ENCODE measurements around the gene TMEM203. TPM values are rescaled to one million over a fixed set of nuclear protein-coding genes. Genes with fewer than 3 reads are reported as not detected.

Gene TMEM203
- total RNA-seq, 2 donors from 2014 or later = 36.2 to 40.0 TPM

Small RNA genes lying within 50 kb of the gene (microRNA-seq; reads per million reads assigned to microRNA genes)
- gene MIR3621 = 0 reads per million in 2 donors

Other genes with a start within 250 kb of the TMEM203 start
- gene PTGDS, start 228.1 kb downstream of the TMEM203 start, total RNA-seq = 10 to 100 TPM in 1 of 2 donors, 1 to 10 TPM in 1; 8.7 to 36.9 TPM
- gene LCNL1, start 222.7 kb downstream of the TMEM203 start, total RNA-seq = under 1 TPM in 1 of 2 donors, not detected in 1; 0.06 TPM
- 10 to 100 TPM; 33.3 to 41.2 TPM for gene PAXX, start 213.2 kb downstream of the TMEM203 start, total RNA-seq
- 1 to 10 TPM; 3.2 to 3.8 TPM for gene CLIC3, start 209.1 kb downstream of the TMEM203 start, total RNA-seq
- gene ABCA2, start 177.4 kb downstream of the TMEM203 start, total RNA-seq = 10 to 100 TPM; 55.5 to 56.0 TPM
- gene FUT7, start 173.6 kb downstream of the TMEM203 start, total RNA-seq = not detected
- gene NPDC1, start 159.5 kb downstream of the TMEM203 start, total RNA-seq = 100 to 1,000 TPM; 170 to 204 TPM
- gene ENTPD2, start 151.6 kb downstream of the TMEM203 start, total RNA-seq = 10 to 100 TPM; 25.0 to 26.3 TPM
- gene SAPCD2, start 135.1 kb downstream of the TMEM203 start, total RNA-seq = 10 to 100 TPM; 10.3 to 16.8 TPM
- gene UAP1L1, start 128.1 kb downstream of the TMEM203 start, total RNA-seq = 10 to 100 TPM; 13.0 to 18.2 TPM
- gene MAN1B1, start 118.7 kb downstream of the TMEM203 start, total RNA-seq = 10 to 100 TPM; 50.0 to 53.5 TPM
- gene DPP7, start 90.9 kb downstream of the TMEM203 start, total RNA-seq = 10 to 100 TPM; 53.1 to 66.0 TPM
- under 1 TPM; 0.46 to 0.47 TPM for gene GRIN1, start 66.5 kb downstream of the TMEM203 start, total RNA-seq
- 10 to 100 TPM; 70.0 to 95.7 TPM for gene LRRC26, start 35.6 kb downstream of the TMEM203 start, total RNA-seq
- under 1 TPM; 0.67 to 0.70 TPM for gene TMEM210, start 33.6 kb downstream of the TMEM203 start, total RNA-seq
- 10 to 100 TPM; 50.6 to 64.1 TPM for gene ANAPC2, start 17.1 kb downstream of the TMEM203 start, total RNA-seq
- gene SSNA1, start 17.0 kb downstream of the TMEM203 start, total RNA-seq = 10 to 100 TPM; 56.7 to 68.8 TPM
- gene TPRN, start 4.9 kb downstream of the TMEM203 start, total RNA-seq = 100 to 1,000 TPM; 134 to 154 TPM
- gene NDOR1, start 52 bp upstream of the TMEM203 start, total RNA-seq = 10 to 100 TPM; 12.1 to 18.8 TPM
- 1 to 10 TPM; 5.1 to 9.7 TPM for gene RNF208, start 16.6 kb upstream of the TMEM203 start, total RNA-seq
- under 1 TPM; 0.43 to 0.47 TPM for gene CYSRT1, start 19.5 kb upstream of the TMEM203 start, total RNA-seq
- not detected for gene RNF224, start 21.9 kb upstream of the TMEM203 start, total RNA-seq
- not detected for gene SLC34A3, start 25.3 kb upstream of the TMEM203 start, total RNA-seq
- 100 to 1,000 TPM; 353 to 486 TPM for gene TUBB4B, start 35.6 kb upstream of the TMEM203 start, total RNA-seq
- not detected for gene STPG3, start 45.6 kb upstream of the TMEM203 start, total RNA-seq
- 10 to 100 TPM; 61.6 to 70.3 TPM for gene NELFB, start 49.7 kb upstream of the TMEM203 start, total RNA-seq
- 10 to 100 TPM; 59.3 to 60.8 TPM for gene TOR4A, start 72.1 kb upstream of the TMEM203 start, total RNA-seq
- 100 to 1,000 TPM; 163 to 181 TPM for gene NRARP, start 96.6 kb upstream of the TMEM203 start, total RNA-seq
- 10 to 100 TPM; 44.1 to 57.3 TPM for gene EXD3, start 217.5 kb upstream of the TMEM203 start, total RNA-seq
- gene NOXA1, start 217.7 kb upstream of the TMEM203 start, total RNA-seq = 10 to 100 TPM; 33.3 to 42.6 TPM
- 100 to 1,000 TPM; 108 to 120 TPM for gene ENTPD8, start 235.7 kb upstream of the TMEM203 start, total RNA-seq

Measured in left colon (tissue), 2 donors.